Caco-2 (cell line): ENCODE data around the gene ARL5B. TPM values are rescaled to one million over a fixed set of nuclear protein-coding genes. Genes with fewer than 3 reads are reported as not detected.
A peak's percentile ranks its signal among the peaks of the same experiment; 100 is the strongest.

Source experiments
- BruUV-seq: library from RNA; stranded (reverse); fragments of 400-500 nt; replicated peaks from 2 replicates; lab custom pipeline; 2021; lab: Mats Ljungman, UMichigan
- CTCF ChIA-PET: fragments of 300-600 bp; sonication (Branson Sonifier 250); formaldehyde crosslinking; loops from one replicate; lab custom pipeline; 2022; ENCODE audit warnings: antibody characterized with exemption; lab: Charles Lee
- POLR2A ChIA-PET: fragments of 300-600 bp; sonication (Branson Sonifier 250); formaldehyde crosslinking; loops from one replicate; lab custom pipeline; 2022; ENCODE audit warnings: antibody characterized with exemption; lab: Charles Lee
- DNase-seq, 2 experiments: peaks; one replicate each; pipeline versions ENCODE4 v3.0.0 to v3.0.0-alpha.2; 2020 to 2022
- H3K27me3 ChIP-seq: replicated peaks from 2 replicates; pipeline ENCODE4 v1.6.0; 2011; ENCODE audit warnings: low read length; ENCODE audit not compliant: control insufficient read depth, insufficient read depth
- H3K36me3 ChIP-seq: 2 replicates; pipeline ENCODE4 v1.5.1; 2011; ENCODE audit warnings: low read length; ENCODE audit not compliant: control insufficient read depth, insufficient read depth
- H3K4me1 ChIP-seq: fragments of 250-450 bp; sonication (Bioruptor Pico); 2 replicates; pipeline ENCODE4 v1.5.1; 2020; ENCODE audit warnings: mild to moderate bottlenecking
- H3K4me3 ChIP-seq: 2 replicates; pipeline ENCODE4 v1.5.1; 2011; ENCODE audit warnings: low read depth, mild to moderate bottlenecking, control low read depth, low read length
- H3K9me3 ChIP-seq: fragments of 250-450 bp; sonication (Bioruptor Pico); 2 replicates; pipeline ENCODE4 v1.5.1; 2020; ENCODE audit warnings: mild to moderate bottlenecking, moderate library complexity
- H3K27ac Mint-ChIP-seq: one replicate; pipeline ENCODE4 v1.8.0; 2022; ENCODE audit warnings: mixed read lengths; ENCODE audit not compliant: unreplicated experiment
- H3K27me3 Mint-ChIP-seq: one replicate; pipeline ENCODE4 v1.8.0; 2022; ENCODE audit warnings: mixed read lengths; ENCODE audit not compliant: insufficient read depth, unreplicated experiment
- H3K36me3 Mint-ChIP-seq: one replicate; pipeline ENCODE4 v1.8.0; 2022; ENCODE audit warnings: mild to moderate bottlenecking, mixed read lengths; ENCODE audit not compliant: insufficient read depth, unreplicated experiment
- H3K4me1 Mint-ChIP-seq: one replicate; pipeline ENCODE4 v1.8.0; 2022; ENCODE audit warnings: low read depth, mixed read lengths; ENCODE audit not compliant: unreplicated experiment
- H3K4me3 Mint-ChIP-seq: one replicate; pipeline ENCODE4 v1.8.0; 2022; ENCODE audit warnings: mild to moderate bottlenecking, moderate library complexity, mixed read lengths; ENCODE audit not compliant: unreplicated experiment
- H3K9me3 Mint-ChIP-seq: one replicate; pipeline ENCODE4 v1.8.0; 2022; ENCODE audit warnings: mixed read lengths; ENCODE audit not compliant: unreplicated experiment
- intact Hi-C: fragments of 100-400 bp; cut with micrococcal nuclease; formaldehyde crosslinking; loops from one replicate; pipeline ENCODE4 v1.10.0; 2022; ENCODE audit not compliant: unreplicated experiment
- total RNA-seq: library from RNA; stranded (reverse); gene quantifications from 2 replicates; pipeline ENCODE4 v1.2.3, GENCODE V29; 2022
- TF ChIP-seq, protein P1 (sequence below), 2 experiments: fragments of 200-600 bp in 1 of 2; IDR thresholded peaks; 1 replicate in 1 of 2; 2 replicates in 1 of 2; pipeline versions ENCODE4 v1.5.1 to v1.8.0; 2011 to 2022; ENCODE audit warnings: antibody characterized with exemption in 1 of 2, control low read depth in 1 of 2, inconsistent platforms in 1 of 2, low read depth in 1 of 2, low read length in 1 of 2, mild to moderate bottlenecking in 1 of 2, moderate library complexity in 1 of 2; ENCODE audit not compliant: insufficient read depth in 1 of 2, severe bottlenecking in 1 of 2, unreplicated experiment in 1 of 2

The ARL5B gene
- total RNA-seq, 1 experiment from 2014 or later, result 61.7 TPM

- ChIA-PET CTCF (no interaction called here), POLR2A (no interaction called here)
- Histone ChIP-seq H3K4me3 (peak overlapping the region; percentile 82), H3K9me3 (no peaks in the 10 kb centered on the region), H3K27me3 (no peaks in the 10 kb centered on the region), H3K36me3 (no peaks in the 10 kb centered on the region; the same call in 1 of the 2 replicates), H3K4me1 (peaks cover 39% of the 10 kb centered on the region)
- H3K4me3 Mint-ChIP-seq, result peak overlapping the region; percentile 98
- intact Hi-C loops, result no loop called here
- H3K27ac Mint-ChIP-seq, result no peak overlapping the region
- DNase-seq, result no peak
- TF ChIP-seq, protein P1, sequence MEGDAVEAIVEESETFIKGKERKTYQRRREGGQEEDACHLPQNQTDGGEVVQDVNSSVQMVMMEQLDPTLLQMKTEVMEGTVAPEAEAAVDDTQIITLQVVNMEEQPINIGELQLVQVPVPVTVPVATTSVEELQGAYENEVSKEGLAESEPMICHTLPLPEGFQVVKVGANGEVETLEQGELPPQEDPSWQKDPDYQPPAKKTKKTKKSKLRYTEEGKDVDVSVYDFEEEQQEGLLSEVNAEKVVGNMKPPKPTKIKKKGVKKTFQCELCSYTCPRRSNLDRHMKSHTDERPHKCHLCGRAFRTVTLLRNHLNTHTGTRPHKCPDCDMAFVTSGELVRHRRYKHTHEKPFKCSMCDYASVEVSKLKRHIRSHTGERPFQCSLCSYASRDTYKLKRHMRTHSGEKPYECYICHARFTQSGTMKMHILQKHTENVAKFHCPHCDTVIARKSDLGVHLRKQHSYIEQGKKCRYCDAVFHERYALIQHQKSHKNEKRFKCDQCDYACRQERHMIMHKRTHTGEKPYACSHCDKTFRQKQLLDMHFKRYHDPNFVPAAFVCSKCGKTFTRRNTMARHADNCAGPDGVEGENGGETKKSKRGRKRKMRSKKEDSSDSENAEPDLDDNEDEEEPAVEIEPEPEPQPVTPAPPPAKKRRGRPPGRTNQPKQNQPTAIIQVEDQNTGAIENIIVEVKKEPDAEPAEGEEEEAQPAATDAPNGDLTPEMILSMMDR (IDR thresholded peaks at IDR 0.05; ENCODE audit: insufficient read depth in 1 of 2, low read depth in 1 of 2, low read length in 1 of 2, severe bottlenecking in 1 of 2, unreplicated experiment in 1 of 2), result no peak
- H3K4me1 Mint-ChIP-seq, result peaks cover 25% of the 10 kb centered on the region
- H3K9me3 Mint-ChIP-seq, result no peaks in the 10 kb centered on the region
- BruUV-seq, result no TSS peak
- H3K27me3 Mint-ChIP-seq, result no peaks in the 10 kb centered on the region
- H3K36me3 Mint-ChIP-seq, result peaks cover 50% of the 10 kb centered on the region
Measured at GRCh38 chr10:18660816-18661431, 1.7 kb downstream of the ARL5B start.

GRCh38 chr10:18664841-18665478 lies 5.7 kb downstream of the ARL5B start:
- peak overlapping the region; percentile 45 for H3K4me3 Mint-ChIP-seq
- H3K4me1 Mint-ChIP-seq, result peaks cover 42% of the 10 kb centered on the region
- Histone ChIP-seq H3K4me3 (no peak overlapping the region), H3K27me3 (no peaks in the 10 kb centered on the region), H3K36me3 (peaks cover 3% of the 10 kb centered on the region; the same call in 1 of the 2 replicates), H3K4me1 (peaks cover 56% of the 10 kb centered on the region), H3K9me3 (no peaks in the 10 kb centered on the region)
- H3K36me3 Mint-ChIP-seq, result peaks cover 66% of the 10 kb centered on the region
- H3K27ac Mint-ChIP-seq, result peak overlapping the region; percentile 41
- intact Hi-C loops, result no loop called here
- TF ChIP-seq, protein P1 (IDR thresholded peaks at IDR 0.05; ENCODE audit: insufficient read depth in 1 of 2, low read depth in 1 of 2, low read length in 1 of 2, severe bottlenecking in 1 of 2, unreplicated experiment in 1 of 2), result no peak
- POLR2A ChIA-PET, result no interaction called here
- CTCF ChIA-PET, result no interaction called here
- BruUV-seq, result no TSS peak
- no peaks in the 10 kb centered on the region for H3K9me3 Mint-ChIP-seq
- DNase-seq, result no peak
- H3K27me3 Mint-ChIP-seq, result no peaks in the 10 kb centered on the region

DNA sequence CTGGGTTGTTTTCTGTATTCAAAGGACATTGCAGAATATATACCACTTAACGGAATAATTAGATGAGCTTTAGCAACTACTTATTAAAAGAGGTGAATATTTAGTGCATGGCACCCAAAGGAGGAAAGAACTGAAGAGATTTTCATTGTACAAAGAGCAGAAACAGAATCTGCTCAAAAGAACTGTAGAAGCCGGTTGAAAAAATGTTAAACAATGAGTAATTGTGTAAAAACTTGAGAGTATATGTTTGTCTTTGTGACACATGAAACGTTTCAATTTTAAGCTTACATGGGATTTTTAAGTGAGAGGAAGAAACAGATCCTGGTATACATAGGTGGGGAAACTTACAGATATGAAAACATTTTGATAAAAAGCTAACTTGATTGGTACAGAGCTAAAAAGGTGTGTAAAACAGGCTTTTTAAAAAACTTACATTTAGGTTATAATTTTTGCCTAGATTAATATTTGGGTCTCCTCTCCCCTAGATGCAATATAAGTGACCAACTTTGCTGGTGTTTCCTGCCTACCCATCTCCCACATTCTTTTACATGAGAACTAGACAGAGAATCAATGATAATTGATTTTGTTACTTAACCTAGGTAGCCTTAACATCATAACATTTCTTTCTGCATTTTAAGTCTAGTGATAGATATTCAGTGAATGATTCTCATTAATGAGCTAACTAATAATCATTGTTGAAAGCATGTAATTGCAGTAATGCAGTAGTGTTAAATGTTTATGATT lies 6.8 kb downstream of the ARL5B start:
- ChIA-PET CTCF (no interaction called here), POLR2A (no interaction called here)
- no peaks in the 10 kb centered on the region for H3K9me3 Mint-ChIP-seq
- H3K4me3 Mint-ChIP-seq, result peak overlapping the region; percentile 45
- Histone ChIP-seq H3K36me3 (peaks cover 3% of the 10 kb centered on the region), H3K9me3 (no peaks in the 10 kb centered on the region), H3K4me1 (peaks cover 54% of the 10 kb centered on the region), H3K27me3 (no peaks in the 10 kb centered on the region), H3K4me3 (no peak overlapping the region)
- peaks cover 66% of the 10 kb centered on the region for H3K36me3 Mint-ChIP-seq
- TF ChIP-seq, protein P1 (IDR thresholded peaks at IDR 0.05; ENCODE audit: insufficient read depth in 1 of 2, low read depth in 1 of 2, low read length in 1 of 2, severe bottlenecking in 1 of 2, unreplicated experiment in 1 of 2), result no peak
- DNase-seq, result no peak
- H3K27me3 Mint-ChIP-seq, result no peaks in the 10 kb centered on the region
- no TSS peak for BruUV-seq
- intact Hi-C loops, result no loop called here
- peaks cover 42% of the 10 kb centered on the region for H3K4me1 Mint-ChIP-seq
- peak overlapping the region; percentile 41 for H3K27ac Mint-ChIP-seq
